CD14-positive monocyte (primary cell): Measurements from ENCODE around the gene SLC26A11. TPM values are rescaled to one million over a fixed set of nuclear protein-coding genes. Genes with fewer than 3 reads are reported as not detected.

ENCODE experiments used
- DNase-seq, 3 donors: peaks; one replicate each; pipeline ENCODE4 v3.0.0-alpha.2; 2011 to 2022
- H2AFZ ChIP-seq: 2 replicates; pipeline ENCODE4 v1.6.0; 2012; ENCODE audit warnings: mild to moderate bottlenecking, low read depth, low read length, inconsistent platforms; ENCODE audit not compliant: insufficient read depth, poor library complexity, severe bottlenecking
- H3K27ac ChIP-seq, 2 donors: 1 replicate in 1 of 2; 2 replicates in 1 of 2; pipeline ENCODE4 v1.5.1; 2012 to 2013; ENCODE audit warnings: low read length in 2 of 2, control low read depth in 1 of 2, inconsistent platforms in 1 of 2, low read depth in 1 of 2, mild to moderate bottlenecking in 1 of 2
- H3K27me3 ChIP-seq, 2 donors: one replicate each; pipeline versions ENCODE4 v1.6.0 to v1.6.1; 2011 to 2013; ENCODE audit warnings: low read length in 2 of 2; ENCODE audit not compliant: control insufficient read depth in 2 of 2, insufficient read depth in 2 of 2
- H3K36me3 ChIP-seq, 2 donors: replicated peaks in 1 of 2; 1 replicate in 1 of 2; 2 replicates in 1 of 2; pipeline versions ENCODE4 v1.5.1 to v1.6.1; 2012 to 2013; ENCODE audit warnings: low read length in 2 of 2, control low read depth in 1 of 2, inconsistent platforms in 1 of 2, mild to moderate bottlenecking in 1 of 2; ENCODE audit not compliant: insufficient read depth in 2 of 2, control insufficient read depth in 1 of 2
- H3K4me1 ChIP-seq, 2 donors: 1 replicate in 1 of 2; 2 replicates in 1 of 2; pipeline versions ENCODE4 v1.5.1 to v1.6.1; 2012 to 2013; ENCODE audit warnings: low read length in 2 of 2, control low read depth in 1 of 2, inconsistent platforms in 1 of 2, mild to moderate bottlenecking in 1 of 2, moderate library complexity in 1 of 2; ENCODE audit not compliant: insufficient read depth in 2 of 2, control insufficient read depth in 1 of 2
- H3K4me2 ChIP-seq: replicated peaks from 2 replicates; pipeline ENCODE3; 2012; ENCODE audit warnings: low read length, moderate library complexity, mild to moderate bottlenecking; ENCODE audit not compliant: poor library complexity, severe bottlenecking; ENCODE audit errors: extremely low read depth
- H3K4me3 ChIP-seq, 3 experiments: fragments of 200-600 bp in 1 of 3; sonication (generic) in 1 of 3; replicated peaks in 1 of 3; 1 replicate in 2 of 3; 2 replicates in 1 of 3; pipeline ENCODE4 v1.5.1; 2011 to 2013; ENCODE audit warnings: low read length in 3 of 3, mild to moderate bottlenecking in 3 of 3, control low read depth in 2 of 3, low read depth in 2 of 3, inconsistent platforms in 1 of 3, moderate library complexity in 1 of 3
- H3K79me2 ChIP-seq: 2 replicates; pipeline ENCODE4 v1.6.0; 2012; ENCODE audit warnings: mild to moderate bottlenecking, control low read depth, inconsistent platforms, low read length, moderate library complexity; ENCODE audit not compliant: insufficient read depth
- H3K9ac ChIP-seq: 2 replicates; pipeline ENCODE4 v1.6.0; 2017; ENCODE audit warnings: low read length, mild to moderate bottlenecking; ENCODE audit not compliant: insufficient read depth, poor library complexity, severe bottlenecking
- H3K9me3 ChIP-seq, 2 donors: replicated peaks in 1 of 2; 1 replicate in 1 of 2; 2 replicates in 1 of 2; pipeline versions ENCODE4 v1.5.1 to v1.6.1; 2012 to 2013; ENCODE audit warnings: low read length in 2 of 2, control low read depth in 1 of 2; ENCODE audit not compliant: control insufficient read depth in 1 of 2, insufficient read depth in 1 of 2
- H4K20me1 ChIP-seq: 2 replicates; pipeline ENCODE4 v1.6.0; 2012; ENCODE audit warnings: mild to moderate bottlenecking, low read length, control low read depth, moderate library complexity; ENCODE audit not compliant: insufficient read depth
- H3K27ac Mint-ChIP-seq, 7 donors: one replicate each; pipeline ENCODE4 v1.8.0; 2020; ENCODE audit warnings: mild to moderate bottlenecking in 7 of 7, mixed read lengths in 7 of 7, moderate library complexity in 6 of 7, inconsistent platforms in 2 of 7
- H3K27me3 Mint-ChIP-seq, 3 donors: one replicate each; pipeline ENCODE4 v1.8.0; 2021 to 2022; ENCODE audit warnings: low read depth in 3 of 3, mild to moderate bottlenecking in 3 of 3, mixed read lengths in 3 of 3, moderate library complexity in 3 of 3, inconsistent platforms in 1 of 3
- H3K36me3 Mint-ChIP-seq, 2 donors: one replicate each; pipeline ENCODE4 v1.8.0; 2020; ENCODE audit warnings: mixed read lengths in 2 of 2, inconsistent platforms in 1 of 2, mild to moderate bottlenecking in 1 of 2
- H3K4me1 Mint-ChIP-seq: one replicate; pipeline ENCODE4 v1.8.0; 2020; ENCODE audit warnings: mild to moderate bottlenecking, mixed read lengths
- H3K4me3 Mint-ChIP-seq, 2 donors: one replicate each; pipeline ENCODE4 v1.8.0; 2020; ENCODE audit warnings: mild to moderate bottlenecking in 2 of 2, mixed read lengths in 2 of 2, moderate library complexity in 1 of 2
- H3K9me3 Mint-ChIP-seq, 7 donors: one replicate each; pipeline ENCODE4 v1.8.0; 2020 to 2022; ENCODE audit warnings: mixed read lengths in 7 of 7, mild to moderate bottlenecking in 6 of 7, moderate library complexity in 6 of 7, inconsistent platforms in 2 of 7
- WGBS: methylation state at CpG from one replicate; pipeline ENCODE4 v1.1.5; 2013; ENCODE audit warnings: missing lambda C conversion rate; ENCODE audit not compliant: insufficient coverage; 5-methylcytosine and 5-hydroxymethylcytosine counted together
- intact Hi-C, 2 donors: fragments of 100-400 bp; cut with micrococcal nuclease; formaldehyde crosslinking; loops; one replicate each; pipeline versions ENCODE4 v1.15.0 to v1.15.1; 2023
- polyA plus RNA-seq, 3 donors: library from polyadenylated mRNA; depleted of rRNA in 1 of 3; unstranded in 2 of 3; stranded (reverse) in 1 of 3; fragments of 300-500 nt in 2 of 3; fragments of >200 nt in 1 of 3; fragmentation: Illumina TruSeq in 2 of 3; gene quantifications; 1 replicate in 2 of 3; 2 replicates in 1 of 3; pipeline ENCODE4 v1.2.3, GENCODE V29; 2012 to 2021
- TF ChIP-seq, protein P1 (sequence below): fragments of 200-600 bp; IDR thresholded peaks from one replicate; pipeline ENCODE4 v1.8.0; 2022; ENCODE audit warnings: antibody characterized with exemption, mild to moderate bottlenecking

SLC26A11 gene
- polyA plus RNA-seq, 3 donors: 1.8 to 29.7 (median 2.6) TPM

DNA sequence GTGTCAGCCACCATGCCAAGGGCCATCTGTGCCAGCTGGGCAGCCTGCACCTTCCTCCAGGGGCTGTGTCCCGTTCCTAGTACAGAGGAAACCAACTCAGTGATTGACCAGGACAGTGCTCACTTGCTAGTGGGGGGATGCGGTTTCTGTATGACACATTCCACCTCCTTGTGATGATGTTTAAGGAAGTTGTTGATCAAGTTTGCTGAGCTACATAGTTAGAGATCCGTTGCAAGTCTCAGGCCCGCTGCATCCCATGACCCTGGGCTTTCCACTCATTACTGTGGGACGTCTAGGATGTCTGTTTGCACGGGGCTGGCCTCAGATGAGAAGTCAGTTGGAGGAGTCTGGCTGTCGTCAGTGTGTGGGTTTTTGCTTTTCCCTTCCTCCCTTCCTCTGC is 74.0 kb downstream of the SLC26A11 start:
- Histone ChIP-seq H3K9ac (no peak overlapping the region), H3K4me3 (no peak overlapping the region), H3K9me3 (no peaks in the 10 kb centered on the region), H4K20me1 (peaks cover 99% of the 10 kb centered on the region), H2AFZ (no peak overlapping the region), H3K4me2 (no peak overlapping the region), H3K79me2 (no peaks in the 10 kb centered on the region), H3K27ac (no peak overlapping the region), H3K36me3 (peaks cover 93 to 100% of the 10 kb centered on the region in 2 donors), H3K4me1 (no peaks in the 10 kb centered on the region), H3K27me3 (no peaks in the 10 kb centered on the region)
- Mint-ChIP-seq H3K27me3 (peaks cover 0 to 2% (median 0%) of the 10 kb centered on the region in 3 donors), H3K36me3 (peaks cover 90 to 99% of the 10 kb centered on the region in 2 donors), H3K9me3 (peaks cover 0 to 4% (median 0%) of the 10 kb centered on the region in 7 donors), H3K4me1 (peaks cover 2% of the 10 kb centered on the region), H3K4me3 (no peak overlapping the region), H3K27ac (no peak overlapping the region)
- intact Hi-C loops: no loop called here
- WGBS: 100% methylated on average over 1 of the region's 7 CpGs
- DNase-seq: no peak
- TF ChIP-seq, protein P1, sequence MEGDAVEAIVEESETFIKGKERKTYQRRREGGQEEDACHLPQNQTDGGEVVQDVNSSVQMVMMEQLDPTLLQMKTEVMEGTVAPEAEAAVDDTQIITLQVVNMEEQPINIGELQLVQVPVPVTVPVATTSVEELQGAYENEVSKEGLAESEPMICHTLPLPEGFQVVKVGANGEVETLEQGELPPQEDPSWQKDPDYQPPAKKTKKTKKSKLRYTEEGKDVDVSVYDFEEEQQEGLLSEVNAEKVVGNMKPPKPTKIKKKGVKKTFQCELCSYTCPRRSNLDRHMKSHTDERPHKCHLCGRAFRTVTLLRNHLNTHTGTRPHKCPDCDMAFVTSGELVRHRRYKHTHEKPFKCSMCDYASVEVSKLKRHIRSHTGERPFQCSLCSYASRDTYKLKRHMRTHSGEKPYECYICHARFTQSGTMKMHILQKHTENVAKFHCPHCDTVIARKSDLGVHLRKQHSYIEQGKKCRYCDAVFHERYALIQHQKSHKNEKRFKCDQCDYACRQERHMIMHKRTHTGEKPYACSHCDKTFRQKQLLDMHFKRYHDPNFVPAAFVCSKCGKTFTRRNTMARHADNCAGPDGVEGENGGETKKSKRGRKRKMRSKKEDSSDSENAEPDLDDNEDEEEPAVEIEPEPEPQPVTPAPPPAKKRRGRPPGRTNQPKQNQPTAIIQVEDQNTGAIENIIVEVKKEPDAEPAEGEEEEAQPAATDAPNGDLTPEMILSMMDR: no peak

DNA sequence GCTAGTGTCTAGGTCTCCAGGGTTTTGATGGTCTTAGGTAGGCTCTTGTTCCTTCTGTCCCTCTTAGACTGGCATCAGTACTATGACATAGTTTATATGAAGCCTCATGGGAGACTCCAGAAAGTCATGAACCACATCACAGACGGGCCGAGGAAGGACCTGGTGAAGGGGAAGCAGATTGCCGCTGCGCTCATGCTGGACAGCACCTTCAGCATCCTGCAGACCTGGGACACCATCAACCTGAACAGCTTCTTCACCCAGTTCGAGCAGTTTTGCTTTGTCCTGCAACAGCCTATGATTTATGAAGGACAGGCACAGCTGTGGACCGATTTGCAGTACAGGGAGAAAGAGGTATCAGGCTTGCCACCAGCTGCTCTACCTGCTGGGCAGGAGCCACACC is 74.4 kb downstream of the SLC26A11 start:
- Histone ChIP-seq H2AFZ (no peak overlapping the region), H3K4me2 (no peak overlapping the region), H3K4me3 (no peak overlapping the region), H3K9me3 (no peaks in the 10 kb centered on the region), H3K27ac (no peak overlapping the region), H3K27me3 (no peaks in the 10 kb centered on the region), H3K36me3 (peaks cover 92 to 100% of the 10 kb centered on the region in 2 donors), H3K79me2 (no peaks in the 10 kb centered on the region), H3K9ac (no peak overlapping the region), H3K4me1 (no peaks in the 10 kb centered on the region), H4K20me1 (peaks cover 99% of the 10 kb centered on the region)
- 96% methylated on average over 6 of the region's 6 CpGs for WGBS
- Mint-ChIP-seq H3K4me1 (no peaks in the 10 kb centered on the region), H3K27ac (peak overlapping the region in 2 of 7 donors; percentile 37 to 56), H3K9me3 (peaks cover 0 to 4% (median 1%) of the 10 kb centered on the region in 7 donors), H3K27me3 (peaks cover 0 to 2% (median 0%) of the 10 kb centered on the region in 3 donors), H3K36me3 (peaks cover 91 to 99% of the 10 kb centered on the region in 2 donors), H3K4me3 (no peak overlapping the region)
- TF ChIP-seq, protein P1: no peak
- no peak for DNase-seq
- intact Hi-C loops: no loop called here
